ENCODE results near the gene GFER.
A peak's percentile ranks its signal among the peaks of the same experiment; 100 is the strongest.

GFER gene

DNA sequence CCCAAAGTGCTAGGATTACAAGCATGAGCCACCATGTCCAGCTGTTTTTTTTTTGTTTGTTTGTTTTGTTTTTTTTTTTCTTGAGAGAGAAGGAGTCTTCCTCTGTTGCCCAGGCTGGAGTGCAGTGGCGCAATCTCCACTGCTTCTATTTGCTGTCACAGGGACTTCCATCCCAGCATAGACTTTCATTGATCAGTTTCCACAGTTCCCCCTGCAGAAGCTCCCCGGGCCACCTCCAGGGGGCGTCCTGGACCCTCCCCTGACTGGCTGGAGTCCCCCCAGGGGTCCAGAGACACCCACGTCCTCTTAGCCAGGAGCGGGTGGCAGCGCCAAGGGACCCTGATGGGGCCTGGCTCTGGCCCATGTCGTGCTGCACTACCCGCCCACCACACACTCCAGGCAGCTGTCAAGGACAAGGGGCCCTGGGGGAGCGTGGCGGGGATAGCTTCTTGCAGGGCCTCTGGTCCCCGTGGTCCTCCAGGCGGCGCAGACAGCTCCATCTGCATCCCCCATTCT lies 32.5 kb downstream of the GFER start:
- H3K4me1 ChIP-seq (ENCODE audit: control insufficient read depth in 2 of 2, insufficient read depth in 1 of 2, low read depth in 1 of 2, low read length in 2 of 2), result peaks cover 2 to 4% of the 10 kb centered on the region in 2 donors
- H3K9me3 ChIP-seq (replicated peaks in 1 of 2; ENCODE audit: control insufficient read depth in 2 of 2, insufficient read depth in 1 of 2, low read depth in 1 of 2, low read length in 2 of 2), result no peaks in the 10 kb centered on the region
- no peak overlapping the region for H3K27ac ChIP-seq (replicated peaks; ENCODE audit: low read length)
- H4K8ac ChIP-seq (ENCODE audit: low read depth, low read length), result no peak overlapping the region
- no peak overlapping the region for H3K4me3 ChIP-seq (ENCODE audit: low read length in 2 of 2)
- DNase-seq (ENCODE audit: low spot score), result no peak
- no peaks in the 10 kb centered on the region for H3K36me3 ChIP-seq (replicated peaks in 1 of 2; ENCODE audit: control insufficient read depth in 2 of 2, insufficient read depth in 2 of 2, low read length in 2 of 2)
- H2BK15ac ChIP-seq (ENCODE audit: low read length), result peak overlapping the region; percentile 4
- H2BK120ac ChIP-seq (ENCODE audit: low read depth, low read length), result no peak overlapping the region
- no peaks in the 10 kb centered on the region for H3K79me1 ChIP-seq (ENCODE audit: low read depth, low read length)
- no peak overlapping the region for H3K18ac ChIP-seq (ENCODE audit: low read length)
- no peak overlapping the region for H3K4ac ChIP-seq (ENCODE audit: low read length)
- no peak overlapping the region for H2BK5ac ChIP-seq (ENCODE audit: low read length)
- H3K14ac ChIP-seq (ENCODE audit: low read length), result no peak overlapping the region
- peak overlapping the region; percentile 89 for H3K23ac ChIP-seq (ENCODE audit: low read depth, low read length, poor library complexity)
- no peak overlapping the region for H2AFZ ChIP-seq (ENCODE audit: low read length)
- H3K4me2 ChIP-seq (ENCODE audit: insufficient read depth, low read length, poor library complexity, severe bottlenecking), result no peak overlapping the region
- peaks cover 19 to 32% (median 30%) of the 10 kb centered on the region in 3 experiments for H3K27me3 ChIP-seq (ENCODE audit: control insufficient read depth in 3 of 3, insufficient read depth in 3 of 3, low read depth in 1 of 3, low read length in 3 of 3)
- H2BK12ac ChIP-seq (ENCODE audit: low read length), result no peak overlapping the region
- no peak overlapping the region for H4K91ac ChIP-seq (ENCODE audit: low read depth, low read length, poor library complexity)
- no CpG with 5 or more reads among the region's 13 CpGs for WGBS, 2 donors (ENCODE audit: extremely low coverage in 2 of 2, insufficient read length in 2 of 2, insufficient replicate concordance in 1 of 2)
- no peak overlapping the region for H3K9ac ChIP-seq (ENCODE audit: low read depth, low read length, poor library complexity)
- H2AK5ac ChIP-seq (ENCODE audit: low read depth, low read length), result peak overlapping the region; percentile 88

DNA sequence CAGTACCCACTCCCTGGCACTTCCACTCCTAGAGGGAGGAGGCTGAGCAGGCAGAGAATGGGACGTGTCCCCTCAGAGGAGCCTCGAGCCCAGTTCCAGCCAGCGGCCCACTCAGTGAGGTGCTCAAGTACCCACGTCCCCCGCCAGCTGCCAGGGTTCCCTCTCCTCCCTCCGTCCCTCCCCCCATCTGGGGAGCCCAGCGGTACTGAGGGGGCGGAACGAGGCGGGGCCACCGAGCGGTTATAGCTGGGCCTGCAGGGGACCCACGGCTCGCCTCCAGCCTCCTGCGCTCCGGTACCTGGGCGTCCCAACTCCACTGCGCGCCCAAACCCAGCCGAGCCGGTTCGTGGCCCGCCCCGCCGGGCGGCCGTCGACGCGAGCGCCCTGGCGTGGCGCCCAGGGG lies 35.5 kb downstream of the GFER start, which contains the start of gene NPW:
Gene NPW, plus strand, starts transcription at position 268 of the 403 bp plus-strand sequence.
- Histone ChIP-seq H2BK5ac (ENCODE audit: low read length) (peak within 1 kb of the TSS; percentile 75), H3K14ac (ENCODE audit: low read length) (peak within 1 kb of the TSS; percentile 82), H3K4me1 (ENCODE audit: control insufficient read depth in 2 of 2, insufficient read depth in 1 of 2, low read depth in 1 of 2, low read length in 2 of 2) (peaks cover 7 to 11% of the 10 kb centered on the region in 2 donors), H2BK12ac (ENCODE audit: low read length) (peak within 1 kb of the TSS; percentile 58), H3K9ac (ENCODE audit: low read depth, low read length, poor library complexity) (peak within 1 kb of the TSS; percentile 81), H4K8ac (ENCODE audit: low read depth, low read length) (no peak within 1 kb of the TSS), H2AFZ (ENCODE audit: low read length) (peak within 1 kb of the TSS; percentile 77), H2BK120ac (ENCODE audit: low read depth, low read length) (peak within 1 kb of the TSS; percentile 72), H2BK15ac (ENCODE audit: low read length) (peak within 1 kb of the TSS; percentile 58), H3K4me3 (ENCODE audit: low read length in 2 of 2) (peak within 1 kb of the TSS; percentile 15 to 60), H3K36me3 (replicated peaks in 1 of 2; ENCODE audit: control insufficient read depth in 2 of 2, insufficient read depth in 2 of 2, low read length in 2 of 2) (no peaks in the 10 kb centered on the region), H3K18ac (ENCODE audit: low read length) (peak within 1 kb of the TSS; percentile 85), H3K27me3 (ENCODE audit: control insufficient read depth in 3 of 3, insufficient read depth in 3 of 3, low read depth in 1 of 3, low read length in 3 of 3) (peaks cover 19 to 45% (median 37%) of the 10 kb centered on the region in 3 experiments), H2AK5ac (ENCODE audit: low read depth, low read length) (peak within 1 kb of the TSS; percentile 92), H3K9me3 (replicated peaks in 1 of 2; ENCODE audit: control insufficient read depth in 2 of 2, insufficient read depth in 1 of 2, low read depth in 1 of 2, low read length in 2 of 2) (no peaks in the 10 kb centered on the region), H4K91ac (ENCODE audit: low read depth, low read length, poor library complexity) (no peak within 1 kb of the TSS), H3K4ac (ENCODE audit: low read length) (peak within 1 kb of the TSS; percentile 89), H3K79me1 (ENCODE audit: low read depth, low read length) (no peaks in the 10 kb centered on the region), H3K4me2 (ENCODE audit: insufficient read depth, low read length, poor library complexity, severe bottlenecking) (peak within 1 kb of the TSS; percentile 66), H3K27ac (replicated peaks; ENCODE audit: low read length) (no peak within 1 kb of the TSS), H3K23ac (ENCODE audit: low read depth, low read length, poor library complexity) (peak within 1 kb of the TSS; percentile 65)
- no CpG with 5 or more reads among the region's 33 CpGs for WGBS, 2 donors (ENCODE audit: extremely low coverage in 2 of 2, insufficient read length in 2 of 2, insufficient replicate concordance in 1 of 2)
- no peak for DNase-seq (ENCODE audit: low spot score)

DNA sequence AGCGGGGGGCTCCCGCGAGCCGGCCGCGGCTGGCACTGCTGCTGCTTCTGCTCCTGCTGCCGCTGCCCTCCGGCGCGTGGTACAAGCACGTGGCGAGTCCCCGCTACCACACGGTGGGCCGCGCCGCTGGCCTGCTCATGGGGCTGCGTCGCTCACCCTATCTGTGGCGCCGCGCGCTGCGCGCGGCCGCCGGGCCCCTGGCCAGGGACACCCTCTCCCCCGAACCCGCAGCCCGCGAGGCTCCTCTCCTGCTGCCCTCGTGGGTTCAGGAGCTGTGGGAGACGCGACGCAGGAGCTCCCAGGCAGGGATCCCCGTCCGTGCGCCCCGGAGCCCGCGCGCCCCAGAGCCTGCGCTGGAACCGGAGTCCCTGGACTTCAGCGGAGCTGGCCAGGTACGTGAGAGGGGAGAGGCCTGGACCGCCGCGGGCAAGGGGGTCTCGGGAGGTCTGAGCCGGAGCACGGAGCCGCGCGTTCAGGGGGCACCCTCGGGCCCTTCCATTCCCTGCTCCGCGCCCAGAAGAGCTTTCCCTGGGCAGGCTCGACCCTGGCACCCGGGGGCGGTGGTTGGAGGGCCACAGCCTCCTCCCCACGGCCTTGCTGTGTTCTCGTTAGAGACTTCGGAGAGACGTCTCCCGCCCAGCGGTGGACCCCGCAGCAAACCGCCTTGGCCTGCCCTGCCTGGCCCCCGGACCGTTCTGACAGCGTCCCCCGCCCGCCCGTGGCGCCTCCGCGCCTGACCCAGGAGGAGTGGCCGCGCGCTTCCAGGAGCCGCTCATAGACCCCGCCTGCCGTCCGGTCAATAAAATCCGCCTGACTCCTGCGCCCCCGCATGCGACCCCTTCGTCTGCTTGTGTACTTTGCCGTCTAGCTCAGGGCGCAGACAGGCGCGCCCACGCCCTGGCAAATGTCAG lies 36.2 kb downstream of the GFER start:
- no peak overlapping the region for H2BK12ac ChIP-seq (ENCODE audit: low read length)
- peak overlapping the region; percentile 77 for H2AFZ ChIP-seq (ENCODE audit: low read length)
- no peak overlapping the region for H4K91ac ChIP-seq (ENCODE audit: low read depth, low read length, poor library complexity)
- WGBS, 2 donors (ENCODE audit: extremely low coverage in 2 of 2, insufficient read length in 2 of 2, insufficient replicate concordance in 1 of 2), result no CpG with 5 or more reads among the region's 96 CpGs
- H3K27ac ChIP-seq (replicated peaks; ENCODE audit: low read length), result no peak overlapping the region
- DNase-seq (ENCODE audit: low spot score), result no peak
- H3K23ac ChIP-seq (ENCODE audit: low read depth, low read length, poor library complexity), result peak overlapping the region; percentile 65
- H4K8ac ChIP-seq (ENCODE audit: low read depth, low read length), result no peak overlapping the region
- H3K27me3 ChIP-seq (ENCODE audit: control insufficient read depth in 3 of 3, insufficient read depth in 3 of 3, low read depth in 1 of 3, low read length in 3 of 3), result peaks cover 19 to 48% (median 43%) of the 10 kb centered on the region in 3 experiments
- peak overlapping the region; percentile 19 for H2AK5ac ChIP-seq (ENCODE audit: low read depth, low read length)
- no peak overlapping the region for H2BK120ac ChIP-seq (ENCODE audit: low read depth, low read length)
- H3K4me1 ChIP-seq (ENCODE audit: control insufficient read depth in 2 of 2, insufficient read depth in 1 of 2, low read depth in 1 of 2, low read length in 2 of 2), result peaks cover 7 to 11% of the 10 kb centered on the region in 2 donors
- no peak overlapping the region for H3K4ac ChIP-seq (ENCODE audit: low read length)
- peak overlapping the region; percentile 75 for H2BK5ac ChIP-seq (ENCODE audit: low read length)
- peaks cover 0 to 2% of the 10 kb centered on the region in 2 donors for H3K9me3 ChIP-seq (replicated peaks in 1 of 2; ENCODE audit: control insufficient read depth in 2 of 2, insufficient read depth in 1 of 2, low read depth in 1 of 2, low read length in 2 of 2)
- H3K4me3 ChIP-seq (ENCODE audit: low read length in 2 of 2), result peak overlapping the region; percentile 15 to 60
- H3K4me2 ChIP-seq (ENCODE audit: insufficient read depth, low read length, poor library complexity, severe bottlenecking), result peak overlapping the region; percentile 66
- H3K9ac ChIP-seq (ENCODE audit: low read depth, low read length, poor library complexity), result peak overlapping the region; percentile 81
- H3K79me1 ChIP-seq (ENCODE audit: low read depth, low read length), result no peaks in the 10 kb centered on the region
- peak overlapping the region; percentile 31 for H3K14ac ChIP-seq (ENCODE audit: low read length)
- H3K18ac ChIP-seq (ENCODE audit: low read length), result peak overlapping the region; percentile 85
- no peaks in the 10 kb centered on the region for H3K36me3 ChIP-seq (replicated peaks in 1 of 2; ENCODE audit: control insufficient read depth in 2 of 2, insufficient read depth in 2 of 2, low read length in 2 of 2)
- peak overlapping the region; percentile 58 for H2BK15ac ChIP-seq (ENCODE audit: low read length)

DNA sequence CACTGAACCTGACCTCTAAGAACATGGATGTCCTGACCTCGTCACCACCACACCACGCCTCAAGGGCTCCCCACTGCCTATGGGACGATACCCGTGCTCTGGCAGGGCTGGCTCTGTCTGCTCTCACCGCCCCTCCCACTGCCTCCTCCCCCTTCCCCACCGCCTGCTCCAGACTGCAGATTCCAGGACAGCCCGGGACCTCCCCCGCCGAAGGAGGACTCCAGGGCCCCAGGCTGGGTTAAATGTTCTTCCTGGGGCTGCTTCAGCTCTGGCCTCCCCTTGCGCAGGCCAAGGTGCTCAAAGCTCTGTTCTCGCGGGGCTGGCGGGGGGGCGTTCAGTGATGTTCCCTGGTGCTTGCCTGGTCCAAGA lies 38.7 kb downstream of the GFER start:
- peak overlapping the region; percentile 93 for H2AFZ ChIP-seq (ENCODE audit: low read length)
- H2AK5ac ChIP-seq (ENCODE audit: low read depth, low read length), result no peak overlapping the region
- peak overlapping the region; percentile 53 for H2BK5ac ChIP-seq (ENCODE audit: low read length)
- no peak for DNase-seq (ENCODE audit: low spot score)
- peaks cover 11 to 17% of the 10 kb centered on the region in 2 donors for H3K4me1 ChIP-seq (ENCODE audit: control insufficient read depth in 2 of 2, insufficient read depth in 1 of 2, low read depth in 1 of 2, low read length in 2 of 2)
- H4K8ac ChIP-seq (ENCODE audit: low read depth, low read length), result no peak overlapping the region
- H3K4me2 ChIP-seq (ENCODE audit: insufficient read depth, low read length, poor library complexity, severe bottlenecking), result peak overlapping the region; percentile 71
- no peak overlapping the region for H2BK120ac ChIP-seq (ENCODE audit: low read depth, low read length)
- H3K14ac ChIP-seq (ENCODE audit: low read length), result peak overlapping the region; percentile 90
- H3K9ac ChIP-seq (ENCODE audit: low read depth, low read length, poor library complexity), result peak overlapping the region; percentile 63
- WGBS, 2 donors (ENCODE audit: extremely low coverage in 2 of 2, insufficient read length in 2 of 2, insufficient replicate concordance in 1 of 2), result no CpG with 5 or more reads among the region's 14 CpGs
- H3K79me1 ChIP-seq (ENCODE audit: low read depth, low read length), result no peaks in the 10 kb centered on the region
- H2BK12ac ChIP-seq (ENCODE audit: low read length), result peak overlapping the region; percentile 63
- H3K27me3 ChIP-seq (ENCODE audit: control insufficient read depth in 3 of 3, insufficient read depth in 3 of 3, low read depth in 1 of 3, low read length in 3 of 3), result peaks cover 22 to 65% (median 61%) of the 10 kb centered on the region in 3 experiments
- H3K4ac ChIP-seq (ENCODE audit: low read length), result no peak overlapping the region
- H4K91ac ChIP-seq (ENCODE audit: low read depth, low read length, poor library complexity), result no peak overlapping the region
- no peak overlapping the region for H3K27ac ChIP-seq (replicated peaks; ENCODE audit: low read length)
- H3K18ac ChIP-seq (ENCODE audit: low read length), result peak overlapping the region; percentile 94
- H3K23ac ChIP-seq (ENCODE audit: low read depth, low read length, poor library complexity), result peak overlapping the region; percentile 89
- H3K4me3 ChIP-seq (ENCODE audit: low read length in 2 of 2), result peak overlapping the region; percentile 34 to 65
- H3K36me3 ChIP-seq (replicated peaks in 1 of 2; ENCODE audit: control insufficient read depth in 2 of 2, insufficient read depth in 2 of 2, low read length in 2 of 2), result no peaks in the 10 kb centered on the region
- H2BK15ac ChIP-seq (ENCODE audit: low read length), result peak overlapping the region; percentile 94
- peaks cover 0 to 4% of the 10 kb centered on the region in 2 donors for H3K9me3 ChIP-seq (replicated peaks in 1 of 2; ENCODE audit: control insufficient read depth in 2 of 2, insufficient read depth in 1 of 2, low read depth in 1 of 2, low read length in 2 of 2)

Measured in neuronal stem cell (in vitro differentiated cells).